ENCODE data around the gene FRMPD4. TPM values are rescaled to one million over a fixed set of nuclear protein-coding genes. Genes with fewer than 3 reads are reported as not detected.

FRMPD4 gene
- total RNA-seq, 1 donor from 2014 or later, result 2.8 TPM

DNA sequence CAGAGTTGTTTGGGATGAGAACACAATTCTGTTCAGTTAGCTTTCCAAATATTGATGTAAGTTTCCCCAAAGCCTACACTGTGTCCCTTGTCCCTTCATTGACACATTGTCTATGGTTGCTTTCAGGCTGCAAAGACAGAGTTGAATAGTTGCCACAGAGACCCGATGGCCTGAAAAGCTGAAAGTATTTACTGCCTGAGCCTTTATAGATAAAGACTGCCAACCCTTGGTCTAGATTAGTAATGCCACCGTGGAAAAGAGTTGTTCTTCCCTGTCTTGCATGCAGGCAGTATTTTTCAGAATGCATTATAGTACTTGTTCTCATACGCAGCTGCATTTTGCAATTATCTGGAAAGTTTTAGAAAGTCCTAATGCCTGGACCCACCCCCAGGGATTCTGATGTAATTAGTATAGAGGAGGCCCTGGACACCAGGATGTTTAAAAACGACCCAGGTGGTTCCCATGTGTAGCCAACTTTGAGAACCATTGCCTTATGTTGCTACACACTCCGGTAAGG, 180.8 kb downstream of the FRMPD4 start:
- intact Hi-C loops (cut with micrococcal nuclease), result no loop called here
- H3K4me3 ChIP-seq, result no peak overlapping the region

DNA sequence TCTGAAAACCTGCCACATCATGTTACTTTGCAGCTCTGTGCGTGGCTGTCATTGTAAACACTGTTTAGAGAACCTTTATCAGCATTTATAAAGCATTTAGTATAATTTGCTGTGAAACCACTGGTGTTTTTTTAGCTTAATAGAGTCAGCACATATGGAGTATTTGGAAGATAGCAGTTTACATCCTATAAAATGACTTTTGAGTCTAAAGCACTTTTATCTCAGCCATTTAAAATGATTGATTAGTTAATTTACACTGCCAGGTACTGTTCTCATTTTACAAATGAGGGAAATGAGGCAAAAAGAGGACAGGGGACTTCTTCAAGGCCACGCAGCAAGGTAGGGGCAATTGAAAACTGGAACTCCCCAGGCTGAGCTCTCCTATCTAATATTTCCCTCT, 181.7 kb downstream of the FRMPD4 start:
- H3K27me3 ChIP-seq (ENCODE audit: low read depth), result no peaks in the 10 kb centered on the region
- no peak for DNase-seq
- no peaks in the 10 kb centered on the region for H3K36me3 ChIP-seq
- H3K4me3 ChIP-seq, result no peak overlapping the region
- H3K27ac ChIP-seq (replicated peaks), result no peak overlapping the region
- TF ChIP-seq, protein P1, sequence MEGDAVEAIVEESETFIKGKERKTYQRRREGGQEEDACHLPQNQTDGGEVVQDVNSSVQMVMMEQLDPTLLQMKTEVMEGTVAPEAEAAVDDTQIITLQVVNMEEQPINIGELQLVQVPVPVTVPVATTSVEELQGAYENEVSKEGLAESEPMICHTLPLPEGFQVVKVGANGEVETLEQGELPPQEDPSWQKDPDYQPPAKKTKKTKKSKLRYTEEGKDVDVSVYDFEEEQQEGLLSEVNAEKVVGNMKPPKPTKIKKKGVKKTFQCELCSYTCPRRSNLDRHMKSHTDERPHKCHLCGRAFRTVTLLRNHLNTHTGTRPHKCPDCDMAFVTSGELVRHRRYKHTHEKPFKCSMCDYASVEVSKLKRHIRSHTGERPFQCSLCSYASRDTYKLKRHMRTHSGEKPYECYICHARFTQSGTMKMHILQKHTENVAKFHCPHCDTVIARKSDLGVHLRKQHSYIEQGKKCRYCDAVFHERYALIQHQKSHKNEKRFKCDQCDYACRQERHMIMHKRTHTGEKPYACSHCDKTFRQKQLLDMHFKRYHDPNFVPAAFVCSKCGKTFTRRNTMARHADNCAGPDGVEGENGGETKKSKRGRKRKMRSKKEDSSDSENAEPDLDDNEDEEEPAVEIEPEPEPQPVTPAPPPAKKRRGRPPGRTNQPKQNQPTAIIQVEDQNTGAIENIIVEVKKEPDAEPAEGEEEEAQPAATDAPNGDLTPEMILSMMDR (IDR thresholded peaks at IDR 0.05; ENCODE audit: borderline replicate concordance), result no peak
- no peaks in the 10 kb centered on the region for H3K9me3 ChIP-seq (replicated peaks)
- intact Hi-C loops (cut with micrococcal nuclease), result no loop called here
- no peaks in the 10 kb centered on the region for H3K4me1 ChIP-seq

More for the DNA sequence above, 180.8 kb downstream of the FRMPD4 start:
- Histone ChIP-seq H3K27me3 (ENCODE audit: low read depth) (no peaks in the 10 kb centered on the region), H3K36me3 (no peaks in the 10 kb centered on the region), H3K9me3 (replicated peaks) (no peaks in the 10 kb centered on the region), H3K4me1 (no peaks in the 10 kb centered on the region), H3K27ac (replicated peaks) (no peak overlapping the region)
- TF ChIP-seq, protein P1 (IDR thresholded peaks at IDR 0.05; ENCODE audit: borderline replicate concordance), result no peak
- no peak for DNase-seq

DNA sequence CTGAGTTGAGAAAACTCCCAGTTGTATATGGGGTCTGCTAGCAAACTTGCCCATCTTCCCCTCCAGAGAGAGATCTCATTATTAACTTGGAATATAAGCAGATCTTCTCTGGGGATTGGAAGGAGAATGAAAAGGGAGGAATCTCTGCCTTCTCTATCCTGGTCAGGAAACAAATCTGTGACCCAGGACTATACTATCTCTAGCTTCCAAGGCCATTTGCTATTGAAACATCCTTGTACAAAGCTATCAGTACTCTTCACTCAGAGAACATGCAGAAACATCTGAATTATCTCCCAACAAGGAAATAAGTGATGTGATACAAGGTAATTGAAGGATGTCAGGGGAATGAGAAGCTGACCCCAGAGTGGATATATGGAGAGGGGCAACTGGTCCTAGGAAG, 183.8 kb downstream of the FRMPD4 start:
- Histone ChIP-seq H3K4me1 (no peaks in the 10 kb centered on the region), H3K27ac (replicated peaks) (no peak overlapping the region), H3K36me3 (no peaks in the 10 kb centered on the region), H3K27me3 (ENCODE audit: low read depth) (no peaks in the 10 kb centered on the region), H3K9me3 (replicated peaks) (no peaks in the 10 kb centered on the region), H3K4me3 (no peak overlapping the region)
- intact Hi-C loops (cut with micrococcal nuclease), result no loop called here
- TF ChIP-seq, protein P1 (IDR thresholded peaks at IDR 0.05; ENCODE audit: borderline replicate concordance), result no peak
- no peak for DNase-seq

DNA sequence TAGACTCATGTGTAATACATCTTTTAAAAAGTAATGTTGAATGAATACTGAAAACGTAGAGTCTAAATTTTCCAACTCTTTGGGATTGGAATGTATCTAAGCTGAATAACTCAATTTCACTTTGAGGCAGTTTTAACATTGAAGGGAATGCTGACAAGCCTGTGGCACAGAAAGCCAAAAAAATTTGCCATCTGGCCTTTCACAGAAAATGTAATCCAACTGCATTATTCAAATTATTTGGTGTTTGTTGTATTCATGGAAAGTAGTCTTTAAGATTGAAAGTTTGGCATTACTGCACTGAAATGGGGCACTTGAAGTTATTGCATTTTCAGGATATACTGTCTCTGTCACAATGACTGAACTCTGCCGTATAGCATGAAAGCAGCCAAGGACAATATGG, 186.9 kb downstream of the FRMPD4 start:
- Histone ChIP-seq H3K9me3 (replicated peaks) (no peaks in the 10 kb centered on the region), H3K27me3 (ENCODE audit: low read depth) (no peaks in the 10 kb centered on the region), H3K4me3 (no peak overlapping the region), H3K27ac (replicated peaks) (no peak overlapping the region), H3K36me3 (no peaks in the 10 kb centered on the region), H3K4me1 (no peaks in the 10 kb centered on the region)
- intact Hi-C loops (cut with micrococcal nuclease), result no loop called here
- TF ChIP-seq, protein P1 (IDR thresholded peaks at IDR 0.05; ENCODE audit: borderline replicate concordance), result no peak
- no peak for DNase-seq

DNA sequence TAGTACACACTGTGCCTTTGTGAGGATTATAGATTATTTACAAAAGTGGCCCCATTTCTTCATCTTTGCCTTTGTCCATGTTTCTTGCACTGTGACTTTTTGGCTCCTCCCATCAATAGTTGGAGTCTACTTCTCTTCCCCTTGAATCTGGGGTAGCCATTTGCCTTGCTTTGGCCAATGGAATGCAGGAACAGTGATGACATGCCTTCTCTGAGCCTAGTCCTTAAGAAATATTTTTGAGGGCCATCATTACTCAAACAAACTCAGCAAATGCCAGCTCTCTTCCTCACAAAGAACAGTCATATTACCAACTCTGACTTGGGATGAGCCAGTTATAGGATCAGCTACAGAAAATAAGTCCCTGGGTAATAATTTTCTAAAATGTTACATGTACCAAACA, 189.6 kb downstream of the FRMPD4 start:
- intact Hi-C loops (cut with micrococcal nuclease), result no loop called here
- Histone ChIP-seq H3K27ac (replicated peaks) (no peak overlapping the region), H3K9me3 (replicated peaks) (no peaks in the 10 kb centered on the region), H3K4me3 (no peak overlapping the region), H3K36me3 (no peaks in the 10 kb centered on the region), H3K4me1 (no peaks in the 10 kb centered on the region), H3K27me3 (ENCODE audit: low read depth) (no peaks in the 10 kb centered on the region)
- TF ChIP-seq, protein P1 (IDR thresholded peaks at IDR 0.05; ENCODE audit: borderline replicate concordance), result no peak
- no peak for DNase-seq
